Heart left ventricle (tissue), 16 donors: Measurements from ENCODE around the gene OXTR. TPM values are rescaled to one million over a fixed set of nuclear protein-coding genes. Genes with fewer than 3 reads are reported as not detected.

Source experiments
- ATAC-seq, 4 donors: fragments of 200-7000 bp; cut with Tn5 transposase; one replicate each; pipeline ENCODE4 v1.9.1; 2020 to 2022; ENCODE audit warnings: moderate library complexity in 4 of 4, mild to moderate bottlenecking in 3 of 4, moderate number of reproducible peaks in 1 of 4
- DNase-seq, 5 donors: peaks; one replicate each; pipeline ENCODE4 v3.0.0-alpha.2; 2020
- H3K27ac ChIP-seq, 12 donors: fragments of 200-600 bp; sonication (generic) in 4 of 12; one replicate each; pipeline versions ENCODE4 v1.5.0 to v1.8.0; 2016 to 2022; ENCODE audit warnings: mild to moderate bottlenecking in 2 of 12
- H3K27me3 ChIP-seq, 9 donors: fragments of 200-600 bp; sonication (generic) in 2 of 9; one replicate each; pipeline versions ENCODE4 v1.5.1 to v1.8.0; 2016 to 2022; ENCODE audit warnings: mild to moderate bottlenecking in 3 of 9
- H3K36me3 ChIP-seq, 9 donors: fragments of 200-600 bp; sonication (generic) in 2 of 9; one replicate each; pipeline versions ENCODE4 v1.5.0 to v1.8.0; 2018 to 2022; ENCODE audit warnings: mild to moderate bottlenecking in 2 of 9
- H3K4me1 ChIP-seq, 12 donors: fragments of 200-600 bp; sonication (generic) in 4 of 12; one replicate each; pipeline versions ENCODE4 v1.5.0 to v1.8.0; 2016 to 2022; ENCODE audit warnings: mild to moderate bottlenecking in 3 of 12
- H3K4me3 ChIP-seq, 12 donors: fragments of 200-600 bp; sonication (generic) in 4 of 12; one replicate each; pipeline versions ENCODE4 v1.5.0 to v1.8.0; 2017 to 2022; ENCODE audit warnings: mild to moderate bottlenecking in 9 of 12, moderate library complexity in 4 of 12
- H3K9me3 ChIP-seq, 12 donors: fragments of 200-600 bp; sonication (generic) in 4 of 12; one replicate each; pipeline versions ENCODE4 v1.5.0 to v1.8.0; 2016 to 2022; ENCODE audit warnings: mild to moderate bottlenecking in 1 of 12
- CTCF ChIP-seq, 12 donors: fragments of 200-600 bp; sonication (generic) in 4 of 12; IDR thresholded peaks; one replicate each; pipeline versions ENCODE4 v1.5.0 to v1.8.0; 2018 to 2022; ENCODE audit warnings: antibody characterized with exemption in 12 of 12, mild to moderate bottlenecking in 5 of 12
- POLR2A ChIP-seq, 2 donors: fragments of 450-650 bp; IDR thresholded peaks; one replicate each; pipeline ENCODE4 v1.6.1; 2017; ENCODE audit warnings: antibody characterized with exemption in 2 of 2, mild to moderate bottlenecking in 2 of 2, moderate library complexity in 2 of 2
- WGBS, 4 donors: extraction: QIAGEN DNeasy Blood & Tissue Kit in 2 of 4; methylation state at CpG; one replicate each; pipeline versions ENCODE4 v1.1.5 to v1.1.7; 2013 to 2018; 5-methylcytosine and 5-hydroxymethylcytosine counted together
- intact Hi-C, 10 donors: fragments of 100-400 bp; cut with DNase I; formaldehyde crosslinking; loops; one replicate each; pipeline versions ENCODE4 v1.11.1 to v1.14.2; 2022
- polyA plus RNA-seq, 2 donors: library from polyadenylated mRNA; stranded (reverse); fragments of 200-250 nt; gene quantifications; one replicate each; pipeline ENCODE4 v1.2.3, GENCODE V29; 2013
- total RNA-seq, 9 donors: library from RNA; depleted of rRNA in 2 of 9; stranded (reverse); fragments of >200 nt in 2 of 9; fragmentation: NEBNext Ultra II Directional in 3 of 9; extraction: Animal tissue kit (Norgen Biotek cat#: 25700) in 3 of 9; gene quantifications; one replicate each; pipeline versions ENCODE4 v1.1.0 to v1.2.4, GENCODE V29; 2016 to 2023
- donor health status: ischemic (EF 13 %, LVEDD 7.1; RV severe dilation, severe dysfunction).
- donor health status: healthy with polysubstance abuse.
- donor health status: DM: no; HTN: yes; CAD: no.
- donor health status: DM: no; HTN: no; CAD: no.
- donor health status: ischemic (EF 25% LVEDD 6.9; RV normal size, moderate dysfunction).
- donor health status: ischemic (EF 25% LVEDD 5.7; RV mildly dilated, moderate dysfunction).
- donor health status: healthy.
- donor health status: DM: yes; HTN: yes; CAD: no.
- donor health status: ischemic (EF 35%, LVEDD 5.7; RV mildly dilated, moderate dysfunction).
- donor health status: nonischemic (EF 11% LVEDD 7.7; RV severe dilation, severe dysfunction).
- donor health status: DM: yes; HTN: yes; CAD: no.
- donor health status: PGD.
- donor health status: ischemic (EF 29% LVEDD 5.4; RV normal size, mild dysfunction).
- donor health status: nonischemic (EF 23%, LVEDD 6.1; RV moderate dilation, normal function).

Gene OXTR
- total and polyA plus RNA-seq, 11 donors, result 0.11 to 0.54 (median 0.23) TPM; not detected in 3

GRCh38 chr3:8765528-8765927, 3.9 kb downstream of the OXTR start:
- 59 to 74% (median 67%) methylated on average over 3 to 4 of the region's 4 CpGs for WGBS, 4 donors
- peaks cover 17 to 41% (median 24%) of the 10 kb centered on the region in 9 donors for H3K27me3 ChIP-seq
- TF ChIP-seq CTCF (IDR thresholded peaks at IDR 0.05) (no peak), POLR2A (IDR thresholded peaks at IDR 0.05) (no peak)
- DNase-seq (no peak), ATAC-seq (no peak)
- no peaks in the 10 kb centered on the region for H3K36me3 ChIP-seq
- no peak overlapping the region for H3K4me3 ChIP-seq
- peaks cover 0 to 27% (median 9%) of the 10 kb centered on the region in 12 donors for H3K4me1 ChIP-seq
- H3K27ac ChIP-seq, result no peak overlapping the region
- H3K9me3 ChIP-seq, result no peaks in the 10 kb centered on the region
- intact Hi-C loops, result loop anchor here in 6 of 10 donors (5.0 to 10.0 kb wide), 4 partner anchors 98 to 199 kb away; partner anchors contain the start of gene RAD18 (in 1 of the 6)

GRCh38 chr3:8764528-8764927, 4.9 kb downstream of the OXTR start:
- H3K4me3 ChIP-seq, result no peak overlapping the region
- no peak for DNase-seq
- 85 to 91% (median 87%) methylated on average over 6 of the region's 6 CpGs for WGBS, 4 donors
- no peaks in the 10 kb centered on the region for H3K9me3 ChIP-seq
- H3K27me3 ChIP-seq, result peaks cover 17 to 31% (median 24%) of the 10 kb centered on the region in 9 donors
- intact Hi-C loops, result loop anchor here in 3 of 10 donors (10.0 kb wide), 2 partner anchors 100 to 200 kb away; partner anchors contain the start of gene RAD18 (in 1 of the 3)
- no peak for ATAC-seq
- H3K27ac ChIP-seq, result no peak overlapping the region
- H3K36me3 ChIP-seq, result no peaks in the 10 kb centered on the region
- H3K4me1 ChIP-seq, result peaks cover 0 to 24% (median 9%) of the 10 kb centered on the region in 12 donors
- TF ChIP-seq POLR2A (IDR thresholded peaks at IDR 0.05), result no peak
- TF ChIP-seq CTCF (IDR thresholded peaks at IDR 0.05), result no peak

- H3K9me3 ChIP-seq, result no peaks in the 10 kb centered on the region
- H3K4me1 ChIP-seq, result peaks cover 0 to 7% (median 0%) of the 10 kb centered on the region in 12 donors
- DNase-seq, result no peak
- TF ChIP-seq CTCF (IDR thresholded peaks at IDR 0.05), result no peak
- no peak for TF ChIP-seq POLR2A (IDR thresholded peaks at IDR 0.05)
- intact Hi-C loops, result loop anchor here in 3 of 10 donors (10.0 kb wide), 2 partner anchors 98 to 202 kb away; partner anchors contain the start of gene RAD18 (in 1 of the 3)
- ATAC-seq, result no peak
- 87 to 91% (median 89%) methylated on average over 10 to 11 of the region's 11 CpGs for WGBS, 4 donors
- no peak overlapping the region for H3K27ac ChIP-seq
- H3K36me3 ChIP-seq, result no peaks in the 10 kb centered on the region
- H3K4me3 ChIP-seq, result no peak overlapping the region
- peaks cover 6 to 13% (median 10%) of the 10 kb centered on the region in 9 donors for H3K27me3 ChIP-seq
Measured at GRCh38 chr3:8762607-8763377, 6.6 kb downstream of the OXTR start.

GRCh38 chr3:8761866-8762265, 7.5 kb downstream of the OXTR start:
- H3K36me3 ChIP-seq, result no peaks in the 10 kb centered on the region
- no peak for TF ChIP-seq CTCF (IDR thresholded peaks at IDR 0.05)
- TF ChIP-seq POLR2A (IDR thresholded peaks at IDR 0.05), result no peak
- ATAC-seq, result no peak
- no peaks in the 10 kb centered on the region for H3K9me3 ChIP-seq
- H3K27ac ChIP-seq, result no peak overlapping the region
- no peaks in the 10 kb centered on the region for H3K4me1 ChIP-seq
- 81 to 88% (median 84%) methylated on average over 4 to 5 of the region's 5 CpGs for WGBS, 4 donors
- peaks cover 0 to 4% (median 2%) of the 10 kb centered on the region in 9 donors for H3K27me3 ChIP-seq
- intact Hi-C loops, result loop anchor here in 3 of 10 donors (10.0 kb wide), 2 partner anchors 97 to 203 kb away; partner anchors contain the start of gene RAD18 (in 1 of the 3)
- no peak for DNase-seq
- H3K4me3 ChIP-seq, result no peak overlapping the region
